Gastrocnemius medialis (tissue), 4 donors: ENCODE results near the gene VEGFA.

Experiments used
- POLR2A ChIP-seq, 2 donors: fragments of 450-650 bp; IDR thresholded peaks; one replicate each; pipeline ENCODE4 v1.6.1; 2017; ENCODE audit warnings: antibody characterized with exemption in 2 of 2, mild to moderate bottlenecking in 2 of 2, moderate library complexity in 2 of 2
- TF ChIP-seq, protein P1 (sequence below), 5 experiments: fragments of 450-650 bp in 3 of 5; fragments of 200-600 bp in 2 of 5; sonication (generic) in 2 of 5; IDR thresholded peaks in 4 of 5; conservative IDR thresholded peaks in 1 of 5; 1 replicate in 4 of 5; 2 replicates in 1 of 5; pipeline ENCODE4 v1.5.1; 2016 to 2019; ENCODE audit warnings: antibody characterized with exemption in 5 of 5, mild to moderate bottlenecking in 3 of 5, moderate library complexity in 3 of 5

DNA sequence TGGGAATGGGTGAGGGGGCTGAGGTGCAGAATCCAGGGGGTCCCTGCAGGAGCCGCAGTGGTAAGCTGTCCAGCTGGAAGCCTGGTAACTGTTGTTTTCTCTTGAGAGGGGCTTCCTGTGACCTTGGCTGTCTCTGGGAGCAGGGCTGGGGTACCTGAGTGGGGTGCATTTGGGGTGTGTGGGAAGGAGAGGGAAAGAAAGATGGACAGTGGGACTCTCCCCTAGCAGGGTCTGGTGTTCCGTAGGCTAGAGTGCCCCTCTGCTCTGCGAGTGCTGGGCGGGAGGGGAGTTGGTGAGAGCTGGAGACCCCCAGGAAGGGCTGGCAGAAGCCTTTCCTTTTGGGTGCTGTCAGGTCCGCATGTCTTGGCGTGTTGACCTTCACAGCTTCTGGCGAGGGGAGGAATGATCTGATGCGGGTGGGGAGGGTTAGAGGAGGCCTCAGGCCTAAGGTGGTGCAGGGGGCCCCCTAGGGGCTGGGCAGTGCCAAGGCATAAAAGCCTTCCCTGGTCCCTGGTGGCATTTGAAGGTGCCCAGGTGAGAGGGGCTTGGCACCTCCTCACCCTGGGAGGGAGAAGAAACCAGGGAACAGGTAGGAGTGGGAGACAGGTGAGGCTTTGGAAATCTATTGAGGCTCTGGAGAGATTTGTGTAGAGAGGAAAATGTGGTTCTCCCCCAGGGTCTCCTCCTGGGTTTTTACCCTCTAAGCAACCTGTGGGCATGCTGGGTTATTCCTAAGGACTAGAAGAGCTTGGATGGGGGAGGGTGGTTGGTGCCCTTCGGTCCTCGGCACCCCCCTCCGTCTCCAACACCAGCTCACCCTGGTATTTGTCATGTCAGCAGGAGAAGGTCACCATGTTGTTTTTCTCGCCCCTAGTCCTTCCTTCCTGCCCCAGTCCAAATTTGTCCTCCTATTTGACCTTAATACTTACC is 3.3 kb downstream of the VEGFA start:
- peak; percentile 81 to 84 for TF ChIP-seq POLR2A (IDR thresholded peaks at IDR 0.05)
- TF ChIP-seq, protein P1, sequence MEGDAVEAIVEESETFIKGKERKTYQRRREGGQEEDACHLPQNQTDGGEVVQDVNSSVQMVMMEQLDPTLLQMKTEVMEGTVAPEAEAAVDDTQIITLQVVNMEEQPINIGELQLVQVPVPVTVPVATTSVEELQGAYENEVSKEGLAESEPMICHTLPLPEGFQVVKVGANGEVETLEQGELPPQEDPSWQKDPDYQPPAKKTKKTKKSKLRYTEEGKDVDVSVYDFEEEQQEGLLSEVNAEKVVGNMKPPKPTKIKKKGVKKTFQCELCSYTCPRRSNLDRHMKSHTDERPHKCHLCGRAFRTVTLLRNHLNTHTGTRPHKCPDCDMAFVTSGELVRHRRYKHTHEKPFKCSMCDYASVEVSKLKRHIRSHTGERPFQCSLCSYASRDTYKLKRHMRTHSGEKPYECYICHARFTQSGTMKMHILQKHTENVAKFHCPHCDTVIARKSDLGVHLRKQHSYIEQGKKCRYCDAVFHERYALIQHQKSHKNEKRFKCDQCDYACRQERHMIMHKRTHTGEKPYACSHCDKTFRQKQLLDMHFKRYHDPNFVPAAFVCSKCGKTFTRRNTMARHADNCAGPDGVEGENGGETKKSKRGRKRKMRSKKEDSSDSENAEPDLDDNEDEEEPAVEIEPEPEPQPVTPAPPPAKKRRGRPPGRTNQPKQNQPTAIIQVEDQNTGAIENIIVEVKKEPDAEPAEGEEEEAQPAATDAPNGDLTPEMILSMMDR (IDR thresholded peaks at IDR 0.05 in 4 of 5, conservative IDR thresholded peaks at IDR 0.05 in 1 of 5) = peak; percentile 80 to 90 (median 85)
